ENCODE data around the gene CMC1.
A peak's percentile ranks its signal among the peaks of the same experiment; 100 is the strongest.

Gene CMC1

GRCh38 chr3:28337230-28337629 is 95.8 kb downstream of the CMC1 start:
- CTCF ChIA-PET = interaction anchor here (1.1 to 5.0 kb wide), 7 partner anchors 8 to 625 kb away, joined by 3 to 35 read pairs (median 8); partner anchors contain the start of genes AZI2, EOMES and ZCWPW2
- DNase-seq (ENCODE audit: extremely low spot score) = no peak
- TF ChIP-seq CTCF (IDR thresholded peaks at IDR 0.05; ENCODE audit: control extremely low read depth, extremely low read depth, low read depth, missing control alignments) = no peak
- POLR2A ChIA-PET = interaction anchor here (1.6 kb wide), 1 partner anchor 11 kb away, joined by 8 read pairs; the partner anchor contains the start of genes AZI2 and ZCWPW2

GRCh38 chr3:28343144-28343543 is 101.7 kb downstream of the CMC1 start:
- DNase-seq (ENCODE audit: extremely low spot score) = no peak
- ChIA-PET CTCF (interaction anchor here (1.1 to 3.2 kb wide), 2 partner anchors 7 to 26 kb away, joined by 3 to 11 read pairs; no protein-coding TSS in a partner anchor), POLR2A (no interaction called here)
- no peak for TF ChIP-seq CTCF (IDR thresholded peaks at IDR 0.05; ENCODE audit: control extremely low read depth, extremely low read depth, low read depth, missing control alignments)

- ChIA-PET POLR2A (no interaction called here), CTCF (interaction anchor here (1.0 to 3.2 kb wide), 4 partner anchors 10 to 633 kb away, joined by 3 to 11 read pairs (median 5); no protein-coding TSS in a partner anchor)
- no peak for TF ChIP-seq CTCF (IDR thresholded peaks at IDR 0.05; ENCODE audit: control extremely low read depth, extremely low read depth, low read depth, missing control alignments)
- no peak for DNase-seq (ENCODE audit: extremely low spot score)
These were observed 104.3 kb downstream of the CMC1 start for GRCh38 chr3:28345690-28346089.

- DNase-seq (ENCODE audit: extremely low spot score) = no peak
- TF ChIP-seq CTCF (IDR thresholded peaks at IDR 0.05; ENCODE audit: control extremely low read depth, extremely low read depth, low read depth, missing control alignments) = no peak
- POLR2A ChIA-PET = interaction anchor here (0.6 to 1.3 kb wide), 2 partner anchors 11 to 201 kb away, joined by 3 to 8 read pairs; no protein-coding TSS in a partner anchor
- CTCF ChIA-PET = interaction anchor here (1.3 to 1.9 kb wide), 4 partner anchors 8 to 635 kb away, joined by 3 to 10 read pairs (median 6); no protein-coding TSS in a partner anchor
These were observed 106.2 kb downstream of the CMC1 start for GRCh38 chr3:28347374-28348264.

GRCh38 chr3:28348265-28348628 is 106.8 kb downstream of the CMC1 start:
- CTCF ChIA-PET = interaction anchor here (0.8 to 1.9 kb wide), 9 partner anchors 7 to 636 kb away, joined by 3 to 10 read pairs (median 3); partner anchors contain the start of gene EOMES
- no peak for TF ChIP-seq CTCF (IDR thresholded peaks at IDR 0.05; ENCODE audit: control extremely low read depth, extremely low read depth, low read depth, missing control alignments)
- DNase-seq (ENCODE audit: extremely low spot score) = no peak
- POLR2A ChIA-PET = interaction anchor here (0.6 to 1.3 kb wide), 4 partner anchors 11 to 202 kb away, joined by 3 to 12 read pairs (median 6); no protein-coding TSS in a partner anchor

GRCh38 chr3:28348629-28349468 is 107.4 kb downstream of the CMC1 start, which contains the start of the genes AZI2 and ZCWPW2:
Gene AZI2, minus strand, starts transcription at chr3:28348824. Its CDS starts 8,207 bp downstream, at chr3:28340617.
Gene ZCWPW2, plus strand, starts transcription at chr3:28348721. Its CDS starts 64,348 bp downstream, at chr3:28413069.
- ChIA-PET POLR2A (interaction anchor here (0.6 to 1.3 kb wide), 5 partner anchors 12 to 203 kb away, joined by 3 to 12 read pairs (median 4); no protein-coding TSS in a partner anchor), CTCF (interaction anchor here (0.8 to 1.9 kb wide), 9 partner anchors 8 to 637 kb away, joined by 3 to 10 read pairs (median 3); partner anchors contain the start of gene EOMES)
- DNase-seq (ENCODE audit: extremely low spot score) = peak; percentile 87
- peak; percentile 16 for TF ChIP-seq CTCF (IDR thresholded peaks at IDR 0.05; ENCODE audit: control extremely low read depth, extremely low read depth, low read depth, missing control alignments)
